GM23248 (cell line): ENCODE results near the gene CPNE4. TPM values are rescaled to one million over a fixed set of nuclear protein-coding genes. Genes with fewer than 3 reads are reported as not detected.

ENCODE experiments used
- DNase-seq: peaks from one replicate; pipeline ENCODE4 v3.0.0-alpha.2; 2015
- H2AFZ ChIP-seq: fragments of 200-600 bp; sonication (generic); 2 replicates; pipeline ENCODE4 v1.6.1; 2016; ENCODE audit warnings: antibody characterized with exemption
- H3F3A ChIP-seq: fragments of 200-600 bp; sonication (generic); 2 replicates; pipeline ENCODE4 v1.6.1; 2016; ENCODE audit warnings: mild to moderate bottlenecking, antibody characterized with exemption, mixed run types; ENCODE audit not compliant: insufficient read depth
- H3K27ac ChIP-seq: fragments of 200-600 bp; sonication (generic); 2 replicates; pipeline ENCODE4 v1.5.1; 2016; ENCODE audit warnings: mild to moderate bottlenecking
- H3K27me3 ChIP-seq: fragments of 200-600 bp; sonication (generic); replicated peaks from 2 replicates; pipeline ENCODE4 v1.6.1; 2016; ENCODE audit warnings: mild to moderate bottlenecking; ENCODE audit not compliant: insufficient read depth
- H3K36me3 ChIP-seq: fragments of 200-600 bp; sonication (generic); 2 replicates; pipeline ENCODE4 v1.6.1; 2016; ENCODE audit warnings: low read depth, mild to moderate bottlenecking
- H3K4me1 ChIP-seq: fragments of 200-600 bp; sonication (generic); 2 replicates; pipeline ENCODE4 v1.6.1; 2016; ENCODE audit warnings: mild to moderate bottlenecking; ENCODE audit not compliant: insufficient read depth
- H3K4me2 ChIP-seq: fragments of 200-600 bp; sonication (generic); one replicate; pipeline ENCODE4 v1.6.1; 2016; ENCODE audit warnings: mild to moderate bottlenecking; ENCODE audit not compliant: unreplicated experiment
- H3K4me3 ChIP-seq: fragments of 200-600 bp; sonication (generic); 2 replicates; pipeline ENCODE4 v1.5.1; 2016; ENCODE audit warnings: mild to moderate bottlenecking
- H3K79me2 ChIP-seq: fragments of 200-600 bp; sonication (generic); 2 replicates; pipeline ENCODE4 v1.6.1; 2016; ENCODE audit warnings: mild to moderate bottlenecking; ENCODE audit not compliant: insufficient read depth
- H3K9ac ChIP-seq: fragments of 200-600 bp; sonication (generic); 2 replicates; pipeline ENCODE4 v1.6.1; 2016; ENCODE audit warnings: mild to moderate bottlenecking
- H3K9me2 ChIP-seq: fragments of 200-600 bp; sonication (generic); 2 replicates; pipeline ENCODE4 v1.6.1; 2016; ENCODE audit warnings: mixed run types, mild to moderate bottlenecking, moderate library complexity; ENCODE audit not compliant: insufficient read depth
- H3K9me3 ChIP-seq: fragments of 200-600 bp; sonication (generic); one replicate; pipeline ENCODE4 v1.6.1; 2017; ENCODE audit warnings: low read depth
- H4K20me1 ChIP-seq: fragments of 200-600 bp; sonication (generic); 2 replicates; pipeline ENCODE4 v1.6.0; 2016; ENCODE audit not compliant: insufficient read depth
- EZH2 ChIP-seq: fragments of 200-600 bp; sonication (generic); IDR thresholded peaks from 2 replicates; pipeline ENCODE4 v1.6.1; 2018; ENCODE audit warnings: antibody characterized with exemption, mild to moderate bottlenecking; ENCODE audit not compliant: insufficient read depth, poor library complexity, severe bottlenecking
- EZH2phosphoT487 ChIP-seq: fragments of 200-600 bp; sonication (generic); IDR thresholded peaks from 2 replicates; pipeline ENCODE4 v1.6.1; 2018; ENCODE audit warnings: antibody characterized with exemption, moderate library complexity, mild to moderate bottlenecking, low read depth; ENCODE audit not compliant: insufficient read depth
- WGBS, 2 experiments: methylation state at CpG; one replicate each; pipeline ENCODE4 v1.1.6; 2015 to 2017; ENCODE audit warnings: low lambda C conversion rate in 2 of 2, low coverage in 1 of 2; ENCODE audit errors: missing lambda C conversion rate in 2 of 2; 5-methylcytosine and 5-hydroxymethylcytosine counted together
- in situ Hi-C: fragments of 300-500 bp; cut with MboI; formaldehyde crosslinking; loops from 2 replicates; pipeline ENCODE4 v1.15.0; 2020
- polyA plus RNA-seq: library from polyadenylated mRNA; unstranded; fragments of >200 nt; fragmentation: Nextera tagmentation; extraction: Ambion mirVana; gene quantifications from 2 replicates; pipeline ENCODE4 v1.2.1, GENCODE V29; 2016
- total RNA-seq: library from RNA; depleted of rRNA; stranded (reverse); fragments of >200 nt; shearing (Covaris generic); gene quantifications from 2 replicates; pipeline ENCODE4 v1.2.3, GENCODE V29; 2014

CPNE4 gene
- total and polyA plus RNA-seq, 2 experiments from 2014 or later, result 0.11 to 0.44 TPM

- peaks cover 9% of the 10 kb centered on the region for H3F3A ChIP-seq
- peak overlapping the region; percentile 84 for H3K4me2 ChIP-seq
These were observed 499.7 kb downstream of the CPNE4 start for GRCh38 chr3:131535131-131535530.

GRCh38 chr3:131532645-131533044, 502.2 kb downstream of the CPNE4 start:
- Histone ChIP-seq H4K20me1 (no peaks in the 10 kb centered on the region), H3K9me3 (no peaks in the 10 kb centered on the region), H3K36me3 (no peaks in the 10 kb centered on the region), H3K4me2 (no peak overlapping the region), H3K4me1 (peaks cover 12% of the 10 kb centered on the region), H3K79me2 (no peaks in the 10 kb centered on the region), H3K9ac (no peak overlapping the region), H3K27me3 (no peaks in the 10 kb centered on the region), H3K4me3 (no peak overlapping the region), H2AFZ (no peak overlapping the region), H3K9me2 (no peaks in the 10 kb centered on the region), H3F3A (peaks cover 7% of the 10 kb centered on the region), H3K27ac (no peak overlapping the region)
- no peak for DNase-seq
- in situ Hi-C loops, result loop anchor here (25.0 kb wide), 1 partner anchor 480 kb away; no protein-coding TSS in a partner anchor
- TF ChIP-seq EZH2 (no peak), EZH2phosphoT487 (no peak)

More at GRCh38 chr3:131535131-131535530, 499.7 kb downstream of the CPNE4 start:
- Histone ChIP-seq H3K36me3 (no peaks in the 10 kb centered on the region), H3K9me2 (no peaks in the 10 kb centered on the region), H3K79me2 (no peaks in the 10 kb centered on the region), H3K27ac (peak overlapping the region; percentile 89), H3K4me3 (peak overlapping the region; percentile 40), H3K9me3 (no peaks in the 10 kb centered on the region), H3K27me3 (no peaks in the 10 kb centered on the region), H3K4me1 (peaks cover 15% of the 10 kb centered on the region), H2AFZ (no peak overlapping the region), H4K20me1 (no peaks in the 10 kb centered on the region), H3K9ac (peak overlapping the region; percentile 48)
- peak; percentile 90 for DNase-seq
- in situ Hi-C loops, result loop anchor here (25.0 kb wide), 1 partner anchor 477 kb away; no protein-coding TSS in a partner anchor
- WGBS, 2 experiments, result 22 to 30% methylated on average over 3 of the region's 3 CpGs
- TF ChIP-seq EZH2 (no peak), EZH2phosphoT487 (no peak)

- Histone ChIP-seq H2AFZ (no peak overlapping the region), H3K4me3 (no peak overlapping the region), H3K79me2 (no peaks in the 10 kb centered on the region), H3K4me2 (no peak overlapping the region), H3K36me3 (no peaks in the 10 kb centered on the region), H3K27me3 (no peaks in the 10 kb centered on the region), H3K9me3 (no peaks in the 10 kb centered on the region), H3K4me1 (peaks cover 15% of the 10 kb centered on the region), H3K27ac (no peak overlapping the region), H3F3A (peaks cover 7% of the 10 kb centered on the region), H3K9ac (no peak overlapping the region), H3K9me2 (no peaks in the 10 kb centered on the region), H4K20me1 (no peaks in the 10 kb centered on the region)
- WGBS, 2 experiments, result 31 to 42% methylated on average over 1 of the region's 1 CpG
- in situ Hi-C loops, result loop anchor here (25.0 kb wide), 1 partner anchor 481 kb away; no protein-coding TSS in a partner anchor
- TF ChIP-seq EZH2phosphoT487 (no peak), EZH2 (no peak)
- DNase-seq, result no peak
These were observed 504.0 kb downstream of the CPNE4 start for GRCh38 chr3:131530843-131531242.

- WGBS, 2 experiments, result 91 to 97% methylated on average over 1 of the region's 1 CpG
- TF ChIP-seq EZH2phosphoT487 (no peak), EZH2 (no peak)
These were observed 504.4 kb downstream of the CPNE4 start for GRCh38 chr3:131530388-131530787.

More at GRCh38 chr3:131530388-131530787, 504.4 kb downstream of the CPNE4 start:
- Histone ChIP-seq H3K9ac (no peak overlapping the region), H3K36me3 (no peaks in the 10 kb centered on the region), H3K4me3 (no peak overlapping the region), H3K4me1 (peaks cover 13% of the 10 kb centered on the region), H4K20me1 (no peaks in the 10 kb centered on the region), H3K9me3 (no peaks in the 10 kb centered on the region), H3K9me2 (no peaks in the 10 kb centered on the region), H3K27me3 (no peaks in the 10 kb centered on the region), H3K79me2 (no peaks in the 10 kb centered on the region), H3F3A (peaks cover 7% of the 10 kb centered on the region; the same call in 1 of the 2 replicates), H3K27ac (no peak overlapping the region), H3K4me2 (no peak overlapping the region), H2AFZ (no peak overlapping the region)
- DNase-seq, result no peak
- in situ Hi-C loops, result loop anchor here (25.0 kb wide), 1 partner anchor 482 kb away; no protein-coding TSS in a partner anchor
